PC-9 (cell line): Measurements from ENCODE around the gene C18orf32. TPM values are rescaled to one million over a fixed set of nuclear protein-coding genes. Genes with fewer than 3 reads are reported as not detected.

ENCODE experiments used
- BruUV-seq: library from RNA; stranded (reverse); fragments of 400-500 nt; replicated peaks from 2 replicates; lab custom pipeline; 2021; lab: Mats Ljungman, UMichigan
- CTCF ChIA-PET: fragments of 300-600 bp; sonication (Branson Sonifier 250); formaldehyde crosslinking; loops from one replicate; lab custom pipeline; 2022; ENCODE audit warnings: antibody characterized with exemption; lab: Charles Lee
- POLR2A ChIA-PET: fragments of 300-600 bp; sonication (Branson Sonifier 250); formaldehyde crosslinking; loops from one replicate; lab custom pipeline; 2022; ENCODE audit warnings: antibody characterized with exemption; ENCODE audit not compliant: unreplicated experiment; lab: Charles Lee
- DNase-seq, 2 experiments: peaks; one replicate each; pipeline versions ENCODE4 v3.0.0 to v3.0.0-alpha.2; 2015 to 2022; ENCODE audit warnings: mixed read lengths in 1 of 2
- H2AFZ ChIP-seq: fragments of 200-600 bp; sonication (generic); 2 replicates; pipeline ENCODE4 v1.8.1; 2017; ENCODE audit warnings: antibody characterized with exemption
- H3F3A ChIP-seq: fragments of 200-600 bp; sonication (generic); 2 replicates; pipeline ENCODE4 v1.8.1; 2017; ENCODE audit warnings: antibody characterized with exemption, mild to moderate bottlenecking, low read depth; ENCODE audit not compliant: insufficient read depth
- H3K27ac ChIP-seq: fragments of 200-600 bp; sonication (generic); 2 replicates; pipeline ENCODE4 v1.6.1; 2016; ENCODE audit warnings: mixed run types
- H3K27me3 ChIP-seq: fragments of 200-600 bp; sonication (generic); 2 replicates; pipeline ENCODE4 v1.6.1; 2016; ENCODE audit warnings: low read depth, mixed run types; ENCODE audit not compliant: insufficient read depth
- H3K36me3 ChIP-seq: fragments of 200-600 bp; sonication (generic); 2 replicates; pipeline ENCODE4 v1.6.1; 2016; ENCODE audit warnings: low read depth, mixed run types
- H3K4me1 ChIP-seq: fragments of 200-600 bp; sonication (generic); replicated peaks from 2 replicates; pipeline ENCODE4 v1.6.1; 2016; ENCODE audit warnings: mixed run types; ENCODE audit not compliant: insufficient read depth
- H3K4me2 ChIP-seq: fragments of 200-600 bp; sonication (generic); 2 replicates; pipeline ENCODE4 v1.6.1; 2017; ENCODE audit warnings: mixed run types
- H3K4me3 ChIP-seq: fragments of 200-600 bp; sonication (generic); 2 replicates; pipeline ENCODE4 v1.6.1; 2016; ENCODE audit warnings: mixed run types
- H3K79me2 ChIP-seq: fragments of 200-600 bp; sonication (generic); 2 replicates; pipeline ENCODE4 v1.6.1; 2017; ENCODE audit warnings: low read depth, mixed run types
- H3K9me2 ChIP-seq: fragments of 200-600 bp; sonication (generic); 2 replicates; pipeline ENCODE4 v1.8.1; 2017; ENCODE audit warnings: mild to moderate bottlenecking; ENCODE audit not compliant: insufficient read depth
- H3K9me3 ChIP-seq: fragments of 200-600 bp; sonication (generic); 2 replicates; pipeline ENCODE4 v1.8.1; 2016; ENCODE audit warnings: low read depth; ENCODE audit not compliant: insufficient read depth
- H4K20me1 ChIP-seq: fragments of 200-600 bp; sonication (generic); 2 replicates; pipeline ENCODE4 v1.8.1; 2017; ENCODE audit not compliant: insufficient read depth
- EZH2 ChIP-seq: fragments of 200-600 bp; sonication (generic); IDR thresholded peaks from 2 replicates; pipeline ENCODE4 v1.8.0; 2017; ENCODE audit warnings: antibody characterized with exemption, low read depth
- intact Hi-C: fragments of 100-400 bp; cut with micrococcal nuclease; formaldehyde crosslinking; loops from one replicate; pipeline ENCODE4 v1.10.0; 2022; ENCODE audit not compliant: unreplicated experiment
- total RNA-seq: library from RNA; stranded (reverse); gene quantifications from 2 replicates; pipeline ENCODE4 v1.2.3, GENCODE V29; 2021
- TF ChIP-seq, protein P1 (sequence below): fragments of 200-600 bp; sonication (generic); conservative IDR thresholded peaks from 2 replicates; pipeline ENCODE4 v1.6.1; 2017; ENCODE audit warnings: mixed run types, antibody characterized with exemption, mild to moderate bottlenecking, moderate library complexity

C18orf32 gene
- total RNA-seq, 1 experiment from 2014 or later, result 19.2 TPM

DNA sequence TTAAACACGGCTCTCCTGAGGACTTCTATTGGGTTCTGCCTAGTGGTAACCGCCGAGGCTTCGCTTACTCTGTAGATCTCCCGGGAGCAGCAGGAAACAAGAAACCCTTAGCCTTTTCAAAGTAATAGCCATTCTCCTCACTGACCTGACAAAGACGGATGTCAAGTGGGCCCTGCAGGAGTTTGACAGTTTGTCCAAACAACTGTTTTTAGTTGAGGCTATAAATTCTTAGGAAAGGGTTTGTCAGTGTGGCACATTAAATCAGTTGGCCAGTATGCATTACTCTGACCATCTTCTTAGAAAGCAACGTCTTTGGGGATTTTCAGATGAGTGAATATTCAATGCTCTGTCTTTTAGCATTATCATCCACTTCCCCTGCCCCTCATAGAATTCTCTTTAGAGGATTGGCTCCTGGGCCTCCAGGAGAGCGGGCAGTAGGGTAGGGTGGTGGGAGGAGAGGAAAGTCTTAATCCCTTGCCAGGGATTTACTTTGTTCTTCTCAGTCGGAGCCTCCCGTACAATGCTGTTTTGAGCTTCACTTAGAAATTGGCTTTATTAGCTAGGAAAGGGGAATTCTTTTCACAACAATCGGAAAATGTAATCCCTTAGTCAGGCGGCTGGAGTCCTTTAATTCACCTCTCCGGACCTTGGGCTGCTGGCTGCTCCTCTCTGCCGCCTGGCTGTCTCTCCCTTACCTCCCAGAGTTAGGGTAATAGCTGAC is 13.3 kb upstream of the C18orf32 start:
- Histone ChIP-seq H4K20me1 (no peaks in the 10 kb centered on the region), H3K79me2 (no peaks in the 10 kb centered on the region), H3K27me3 (no peaks in the 10 kb centered on the region), H3K4me3 (no peak overlapping the region), H3K36me3 (no peaks in the 10 kb centered on the region), H3K4me2 (no peak overlapping the region), H3F3A (no peaks in the 10 kb centered on the region), H3K27ac (no peak overlapping the region), H2AFZ (no peak overlapping the region), H3K4me1 (no peaks in the 10 kb centered on the region), H3K9me2 (no peaks in the 10 kb centered on the region), H3K9me3 (peaks cover 5% of the 10 kb centered on the region; the same call in 1 of the 2 replicates)
- no TSS peak for BruUV-seq
- intact Hi-C loops, result no loop called here
- POLR2A ChIA-PET, result no interaction called here
- TF ChIP-seq, protein P1, sequence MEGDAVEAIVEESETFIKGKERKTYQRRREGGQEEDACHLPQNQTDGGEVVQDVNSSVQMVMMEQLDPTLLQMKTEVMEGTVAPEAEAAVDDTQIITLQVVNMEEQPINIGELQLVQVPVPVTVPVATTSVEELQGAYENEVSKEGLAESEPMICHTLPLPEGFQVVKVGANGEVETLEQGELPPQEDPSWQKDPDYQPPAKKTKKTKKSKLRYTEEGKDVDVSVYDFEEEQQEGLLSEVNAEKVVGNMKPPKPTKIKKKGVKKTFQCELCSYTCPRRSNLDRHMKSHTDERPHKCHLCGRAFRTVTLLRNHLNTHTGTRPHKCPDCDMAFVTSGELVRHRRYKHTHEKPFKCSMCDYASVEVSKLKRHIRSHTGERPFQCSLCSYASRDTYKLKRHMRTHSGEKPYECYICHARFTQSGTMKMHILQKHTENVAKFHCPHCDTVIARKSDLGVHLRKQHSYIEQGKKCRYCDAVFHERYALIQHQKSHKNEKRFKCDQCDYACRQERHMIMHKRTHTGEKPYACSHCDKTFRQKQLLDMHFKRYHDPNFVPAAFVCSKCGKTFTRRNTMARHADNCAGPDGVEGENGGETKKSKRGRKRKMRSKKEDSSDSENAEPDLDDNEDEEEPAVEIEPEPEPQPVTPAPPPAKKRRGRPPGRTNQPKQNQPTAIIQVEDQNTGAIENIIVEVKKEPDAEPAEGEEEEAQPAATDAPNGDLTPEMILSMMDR, result no peak
- no peak for TF ChIP-seq EZH2
- CTCF ChIA-PET, result no interaction called here
- DNase-seq, result no peak

GRCh38 chr18:49499046-49499637 is 12.1 kb upstream of the C18orf32 start:
- POLR2A ChIA-PET, result no interaction called here
- no peak for DNase-seq
- no peaks in the 10 kb centered on the region for H3K4me1 ChIP-seq
- BruUV-seq, result no TSS peak
- no peaks in the 10 kb centered on the region for H3K27me3 ChIP-seq
- no peaks in the 10 kb centered on the region for H3K9me2 ChIP-seq
- no peaks in the 10 kb centered on the region for H3K79me2 ChIP-seq
- H3K4me3 ChIP-seq, result no peak overlapping the region
- H4K20me1 ChIP-seq, result no peaks in the 10 kb centered on the region
- H3F3A ChIP-seq, result no peaks in the 10 kb centered on the region
- peaks cover 5% of the 10 kb centered on the region; the same call in 1 of the 2 replicates for H3K9me3 ChIP-seq
- H3K27ac ChIP-seq, result no peak overlapping the region
- TF ChIP-seq, protein P1, result no peak
- TF ChIP-seq EZH2, result no peak
- intact Hi-C loops, result no loop called here
- H3K36me3 ChIP-seq, result no peaks in the 10 kb centered on the region
- H2AFZ ChIP-seq, result no peak overlapping the region
- CTCF ChIA-PET, result no interaction called here
- no peak overlapping the region for H3K4me2 ChIP-seq

DNA sequence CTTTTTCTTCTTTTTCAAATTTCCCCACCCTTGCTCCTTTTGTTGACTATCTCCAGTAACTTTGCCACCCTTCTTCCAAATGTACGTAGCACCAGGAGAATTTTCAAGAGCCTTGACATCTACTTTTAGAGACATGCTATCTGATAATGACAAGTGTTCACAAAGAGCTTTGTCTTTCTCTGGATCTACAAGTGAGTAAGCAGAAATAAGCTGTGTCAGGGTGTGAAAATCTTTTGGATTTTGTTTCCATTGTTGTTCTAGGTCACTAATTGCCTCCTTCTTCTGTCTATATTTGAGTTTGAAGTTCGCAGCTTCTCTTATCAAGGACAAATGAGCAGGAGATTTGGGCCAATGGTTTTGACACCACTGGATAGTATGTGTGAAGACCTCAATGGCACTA is 8.4 kb upstream of the C18orf32 start:
- Histone ChIP-seq H3K4me2 (no peak overlapping the region), H3K4me1 (peaks cover 7% of the 10 kb centered on the region), H3K9me3 (peaks cover 5% of the 10 kb centered on the region; the same call in 1 of the 2 replicates), H3K4me3 (no peak overlapping the region), H3K27me3 (no peaks in the 10 kb centered on the region), H3K27ac (no peak overlapping the region), H4K20me1 (0 out of 2 replicates have a peak, but pooled peaks cover 2% of the 10 kb centered on the region), H3K36me3 (peaks cover 13% of the 10 kb centered on the region), H3K79me2 (peaks cover 18% of the 10 kb centered on the region), H3K9me2 (no peaks in the 10 kb centered on the region), H2AFZ (no peak overlapping the region), H3F3A (peaks cover 18% of the 10 kb centered on the region)
- no peak for DNase-seq
- intact Hi-C loops, result no loop called here
- POLR2A ChIA-PET, result no interaction called here
- CTCF ChIA-PET, result interaction anchor here (0.6 kb wide), 1 partner anchor 212 kb away, joined by 3 read pairs; no protein-coding TSS in a partner anchor
- BruUV-seq, result no TSS peak
- TF ChIP-seq, protein P1, result no peak
- TF ChIP-seq EZH2, result no peak
